CD4-positive, alpha-beta T cell treated with Interleukin-21 for 1 hour (primary cell): Measurements from ENCODE around the gene CCSER1.
"Not testable (repeated sequence)": the region's sequence is repeated elsewhere in the genome, so short reads cannot be mapped to it uniquely, and the experiment has no call there.

Experiments
- DNase-seq: peaks from one replicate; pipeline ENCODE4 v3.0.0-alpha.2; 2020

The CCSER1 gene

GRCh38 chr4:90306810-90307209 is 179.6 kb downstream of the CCSER1 start:
- DNase-seq, result no peak

DNA sequence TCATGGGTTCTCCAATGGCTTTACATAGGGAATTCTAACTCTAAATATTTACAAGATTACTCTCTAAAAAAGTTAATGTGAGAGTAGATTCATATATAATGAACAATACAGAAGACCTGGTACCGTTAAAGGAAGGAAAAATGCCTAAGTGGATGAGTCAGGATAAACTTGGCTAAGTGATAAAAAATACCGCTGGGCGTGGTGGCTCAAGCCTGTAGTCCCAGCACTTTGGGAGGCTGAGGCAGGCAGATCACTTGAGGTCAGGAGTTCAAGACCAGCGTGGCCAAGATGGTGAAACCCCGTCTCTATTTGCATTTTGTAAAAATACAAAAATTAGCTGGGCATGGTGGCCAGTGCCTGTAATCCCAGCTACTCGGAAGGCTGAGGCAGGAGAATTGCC is 189.9 kb downstream of the CCSER1 start:
- DNase-seq, result not testable (repeated sequence)

DNA sequence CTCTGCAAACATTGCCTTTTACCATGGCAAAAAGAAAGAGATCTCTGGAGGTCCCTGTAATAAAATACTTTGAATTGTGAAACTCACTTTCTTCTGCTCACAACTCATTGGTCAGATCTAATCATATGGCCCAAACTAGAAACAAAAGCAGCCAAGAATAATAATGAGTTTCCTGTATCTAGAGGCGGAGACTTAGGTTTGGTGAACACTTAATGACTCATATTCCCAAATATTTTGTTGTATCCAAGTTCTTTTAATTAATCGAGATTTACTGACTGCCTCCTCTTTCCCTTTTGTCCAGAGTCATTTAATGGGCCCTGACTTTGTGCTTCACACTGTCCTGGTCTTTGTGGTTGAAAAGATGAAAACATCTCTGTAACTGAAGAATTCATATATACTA is 190.6 kb downstream of the CCSER1 start:
- no peak for DNase-seq

- DNase-seq, result no peak
Observed at GRCh38 chr4:90318193-90318592, 191.0 kb downstream of the CCSER1 start.

GRCh38 chr4:90328558-90328957 is 201.4 kb downstream of the CCSER1 start:
- DNase-seq, result no peak

DNA sequence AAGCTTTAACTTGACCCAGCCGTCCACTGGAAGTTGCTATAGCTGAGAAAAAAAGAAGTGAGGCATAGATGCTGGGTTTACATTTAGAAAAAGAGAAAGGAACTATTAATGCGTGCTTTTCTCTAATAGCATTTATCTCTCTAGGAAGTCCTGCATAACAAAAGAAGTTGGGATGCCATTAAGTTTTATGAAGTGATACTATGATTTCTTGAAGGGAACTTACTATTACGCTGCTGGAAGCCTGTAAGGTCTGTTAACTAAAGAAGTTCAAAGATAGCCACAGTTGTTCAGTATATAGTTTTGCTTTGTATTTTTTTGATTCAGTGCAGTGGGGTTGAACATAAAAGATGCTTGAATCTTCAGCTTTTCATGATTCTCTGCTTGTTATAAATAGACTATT is 203.4 kb downstream of the CCSER1 start:
- DNase-seq, result no peak

DNA sequence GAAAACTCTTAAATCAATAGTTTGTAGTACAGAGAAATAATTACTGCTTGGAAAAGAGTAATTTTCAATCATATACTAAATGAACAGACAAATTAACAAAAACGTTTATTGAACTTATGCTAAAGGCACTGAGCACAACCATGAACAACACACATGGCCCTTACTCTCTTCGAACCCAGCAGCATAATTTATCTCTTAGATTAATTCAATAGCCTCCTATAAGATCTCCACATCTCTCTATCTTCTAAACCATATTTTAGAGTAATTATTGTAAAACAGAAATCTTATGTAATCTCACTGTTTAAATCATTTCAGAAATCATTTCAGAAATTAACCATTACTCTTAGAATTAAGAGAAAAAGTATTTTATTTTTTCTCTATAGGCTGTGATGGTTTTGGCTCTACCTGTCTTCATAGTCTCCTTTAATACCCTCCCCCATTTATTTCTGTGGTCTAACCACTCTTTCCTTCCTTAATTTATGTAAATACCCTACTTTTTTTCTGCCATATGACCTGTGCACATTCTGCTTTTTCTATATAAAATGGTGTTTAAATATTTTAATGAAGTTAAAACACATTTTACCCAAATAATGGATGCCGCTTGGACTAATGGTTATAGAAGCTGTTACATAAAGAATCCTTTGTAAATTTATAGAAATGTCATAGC is 218.5 kb downstream of the CCSER1 start:
- DNase-seq, result no peak

DNA sequence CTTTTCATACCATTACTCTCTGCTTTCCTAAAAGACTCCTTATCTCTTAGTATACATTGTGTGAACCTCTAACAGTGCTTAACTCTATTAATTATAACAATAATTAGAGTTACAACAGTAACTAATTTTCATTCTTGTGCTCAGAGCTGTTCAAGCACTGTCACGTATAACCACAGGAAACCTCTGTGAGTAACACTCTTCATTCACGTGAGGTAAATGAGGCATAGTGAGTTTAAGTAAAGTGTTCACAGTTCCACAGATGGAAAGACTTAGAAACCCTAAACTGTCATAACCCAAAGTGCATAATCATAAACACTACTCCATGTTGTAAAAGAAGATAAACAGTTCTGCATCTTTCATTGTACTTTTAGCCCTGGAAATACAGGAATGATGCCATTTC is 222.4 kb downstream of the CCSER1 start:
- no peak for DNase-seq

- no peak for DNase-seq
Observed at GRCh38 chr4:90357117-90357710, 230.0 kb downstream of the CCSER1 start.

DNA sequence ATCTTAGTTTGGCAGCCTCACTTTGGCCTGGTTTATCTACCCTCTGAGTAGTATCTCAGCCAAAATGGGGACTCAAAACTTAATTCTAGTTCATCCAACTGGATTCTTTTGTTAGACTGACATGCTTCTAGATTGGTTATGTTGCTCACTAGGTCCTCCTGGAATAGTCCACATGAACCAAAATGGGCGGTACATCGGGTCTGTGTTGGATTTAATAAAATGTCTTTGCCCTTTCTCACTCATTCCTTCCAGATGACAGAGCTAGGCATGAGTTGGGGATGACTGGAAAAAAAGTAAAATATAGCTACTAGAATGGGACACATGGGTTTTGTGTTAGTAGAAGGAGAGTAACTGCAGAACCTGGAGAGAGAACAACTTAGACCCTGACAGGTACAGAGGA is 247.9 kb downstream of the CCSER1 start:
- DNase-seq, result no peak

DNA sequence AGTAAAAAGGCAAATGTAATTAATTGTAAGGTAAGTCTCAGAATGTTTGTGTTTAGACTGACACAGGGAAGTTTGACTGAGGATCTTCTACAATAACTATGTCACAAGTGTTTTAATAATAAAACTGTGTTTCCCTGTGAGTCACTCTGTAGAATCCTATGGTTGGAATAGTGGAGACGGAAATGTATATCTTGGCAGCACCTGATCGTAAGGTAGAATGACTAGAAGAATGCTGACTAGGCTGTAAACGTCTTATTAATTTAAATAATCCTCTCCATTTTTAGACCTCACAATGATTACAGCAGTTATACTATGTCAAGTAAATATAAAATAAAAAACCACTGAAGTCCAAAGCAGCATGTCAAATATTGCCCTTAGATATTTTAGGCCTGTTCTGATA is 266.0 kb downstream of the CCSER1 start:
- DNase-seq, result no peak

- DNase-seq, result no peak
Observed at GRCh38 chr4:90403781-90404180, 276.6 kb downstream of the CCSER1 start.

DNA sequence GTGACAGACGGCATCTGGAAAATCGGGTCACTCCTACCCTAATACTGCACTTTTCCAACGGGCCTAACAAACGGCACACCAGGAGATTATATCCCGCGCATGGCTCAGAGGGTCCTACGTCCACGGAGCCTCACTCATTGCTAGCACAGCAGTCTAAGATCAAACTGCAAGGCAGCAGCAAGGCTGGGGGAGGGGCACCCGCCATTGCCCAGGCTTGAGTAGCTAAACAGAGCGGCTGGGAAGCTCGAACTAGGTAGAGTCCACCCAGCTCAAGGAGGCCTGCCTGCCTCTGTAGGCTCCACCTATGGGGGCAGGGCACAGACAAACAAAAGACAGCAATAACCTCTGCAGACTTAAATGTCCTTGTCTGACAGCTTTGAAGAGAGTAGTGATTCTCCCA is 280.7 kb downstream of the CCSER1 start:
- not testable (repeated sequence) for DNase-seq

GRCh38 chr4:90412786-90413185 is 285.6 kb downstream of the CCSER1 start:
- not testable (repeated sequence) for DNase-seq

DNA sequence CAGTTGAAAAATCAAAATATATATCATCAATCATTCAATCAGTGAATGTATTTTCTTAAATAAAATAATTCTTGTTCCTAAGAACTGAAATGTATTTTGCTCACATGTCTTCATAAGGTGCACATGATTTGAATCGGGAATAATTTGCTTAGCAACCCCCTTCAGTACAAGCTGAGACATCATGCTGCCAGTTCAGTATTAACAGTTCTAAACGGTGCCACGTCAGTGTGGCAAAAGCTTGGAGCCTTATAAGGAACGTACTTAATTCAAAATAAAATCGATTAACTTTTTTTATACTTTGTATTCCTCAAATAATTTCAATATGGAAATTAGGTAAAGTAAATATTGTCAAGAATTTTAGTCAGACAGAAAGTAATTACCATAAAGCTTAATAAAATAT is 287.9 kb downstream of the CCSER1 start:
- no peak for DNase-seq

GRCh38 chr4:90419124-90419711 is 292.0 kb downstream of the CCSER1 start:
- DNase-seq, result peak; percentile 9

- no peak for DNase-seq
Observed at GRCh38 chr4:90421161-90421560, 294.0 kb downstream of the CCSER1 start.

- no peak for DNase-seq
Observed at GRCh38 chr4:90425893-90426292, 298.7 kb downstream of the CCSER1 start.

GRCh38 chr4:90438522-90438921 is 311.3 kb downstream of the CCSER1 start:
- no peak for DNase-seq

GRCh38 chr4:90441770-90442169 is 314.6 kb downstream of the CCSER1 start:
- no peak for DNase-seq

DNA sequence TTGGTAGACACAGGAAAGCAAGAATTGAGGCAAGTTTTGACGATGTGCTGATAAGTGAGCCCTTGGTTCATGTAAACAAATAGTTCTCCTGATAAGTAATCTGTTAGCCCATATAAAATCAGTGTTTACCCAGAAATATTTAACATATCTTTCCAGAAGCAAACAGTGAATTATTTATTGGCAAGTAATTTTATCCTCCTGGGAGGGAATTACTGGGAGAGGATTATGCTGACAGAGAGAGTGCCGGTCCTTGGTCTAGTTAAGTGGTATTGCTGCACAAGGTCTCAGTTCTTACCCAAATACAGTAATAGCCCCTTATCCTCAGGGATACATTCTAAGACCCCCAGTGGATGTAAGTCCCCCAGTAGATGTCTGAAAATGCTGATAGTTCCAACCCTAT is 315.4 kb downstream of the CCSER1 start:
- no peak for DNase-seq

- DNase-seq, result no peak
Observed at GRCh38 chr4:90443231-90443630, 316.0 kb downstream of the CCSER1 start.

DNA sequence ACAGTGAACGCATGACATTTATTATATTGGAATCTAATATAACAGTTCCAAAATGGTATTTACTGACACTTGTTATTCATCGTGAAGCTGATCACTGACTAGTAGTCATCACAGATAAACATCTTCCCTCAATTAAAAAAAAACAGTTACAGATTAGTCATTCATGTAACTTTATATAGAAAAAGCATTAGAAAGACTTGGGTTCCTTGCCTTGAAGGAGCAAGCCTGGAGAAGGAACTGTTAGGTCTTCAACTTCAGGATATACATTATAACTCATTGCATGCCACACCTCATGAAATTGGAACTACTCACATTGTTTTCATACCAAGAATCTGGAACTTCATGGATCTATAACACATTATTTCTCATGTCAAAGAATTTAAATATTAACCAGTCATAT is 317.7 kb downstream of the CCSER1 start:
- no peak for DNase-seq

- no peak for DNase-seq
Observed at GRCh38 chr4:90445380-90445779, 318.2 kb downstream of the CCSER1 start.

GRCh38 chr4:90449626-90450025 is 322.4 kb downstream of the CCSER1 start:
- DNase-seq, result no peak
